DND-41 (cell line): ENCODE data around the gene SLC12A4.

Source experiments
- EZH2 ChIP-seq: IDR thresholded peaks from 3 replicates; pipeline ENCODE4 v1.6.1; 2012; ENCODE audit warnings: borderline replicate concordance, low read depth, mild to moderate bottlenecking, moderate library complexity, low read length, inconsistent platforms; ENCODE audit not compliant: severe bottlenecking
- TF ChIP-seq, protein P1 (sequence below): IDR thresholded peaks from 2 replicates; pipeline ENCODE4 v1.5.1; 2012; ENCODE audit warnings: borderline replicate concordance, low read length, moderate library complexity, mild to moderate bottlenecking; ENCODE audit not compliant: poor library complexity, severe bottlenecking; ENCODE audit errors: extremely low read depth

DNA sequence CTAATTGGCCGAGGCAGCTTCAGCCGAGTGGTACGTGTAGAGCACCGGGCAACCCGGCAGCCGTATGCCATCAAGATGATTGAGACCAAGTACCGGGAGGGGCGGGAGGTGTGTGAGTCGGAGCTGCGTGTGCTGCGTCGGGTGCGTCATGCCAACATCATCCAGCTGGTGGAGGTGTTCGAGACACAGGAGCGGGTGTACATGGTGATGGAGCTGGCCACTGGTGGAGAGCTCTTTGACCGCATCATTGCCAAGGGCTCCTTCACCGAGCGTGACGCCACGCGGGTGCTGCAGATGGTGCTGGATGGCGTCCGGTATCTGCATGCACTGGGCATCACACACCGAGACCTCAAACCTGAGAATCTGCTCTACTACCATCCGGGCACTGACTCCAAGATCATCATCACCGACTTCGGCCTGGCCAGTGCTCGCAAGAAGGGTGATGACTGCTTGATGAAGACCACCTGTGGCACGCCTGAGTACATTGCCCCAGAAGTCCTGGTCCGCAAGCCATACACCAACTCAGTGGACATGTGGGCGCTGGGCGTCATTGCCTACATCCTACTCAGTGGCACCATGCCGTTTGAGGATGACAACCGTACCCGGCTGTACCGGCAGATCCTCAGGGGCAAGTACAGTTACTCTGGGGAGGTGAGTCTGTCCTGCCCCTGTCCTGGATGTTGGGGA is 59.2 kb downstream of the SLC12A4 start:
- TF ChIP-seq, protein P1, sequence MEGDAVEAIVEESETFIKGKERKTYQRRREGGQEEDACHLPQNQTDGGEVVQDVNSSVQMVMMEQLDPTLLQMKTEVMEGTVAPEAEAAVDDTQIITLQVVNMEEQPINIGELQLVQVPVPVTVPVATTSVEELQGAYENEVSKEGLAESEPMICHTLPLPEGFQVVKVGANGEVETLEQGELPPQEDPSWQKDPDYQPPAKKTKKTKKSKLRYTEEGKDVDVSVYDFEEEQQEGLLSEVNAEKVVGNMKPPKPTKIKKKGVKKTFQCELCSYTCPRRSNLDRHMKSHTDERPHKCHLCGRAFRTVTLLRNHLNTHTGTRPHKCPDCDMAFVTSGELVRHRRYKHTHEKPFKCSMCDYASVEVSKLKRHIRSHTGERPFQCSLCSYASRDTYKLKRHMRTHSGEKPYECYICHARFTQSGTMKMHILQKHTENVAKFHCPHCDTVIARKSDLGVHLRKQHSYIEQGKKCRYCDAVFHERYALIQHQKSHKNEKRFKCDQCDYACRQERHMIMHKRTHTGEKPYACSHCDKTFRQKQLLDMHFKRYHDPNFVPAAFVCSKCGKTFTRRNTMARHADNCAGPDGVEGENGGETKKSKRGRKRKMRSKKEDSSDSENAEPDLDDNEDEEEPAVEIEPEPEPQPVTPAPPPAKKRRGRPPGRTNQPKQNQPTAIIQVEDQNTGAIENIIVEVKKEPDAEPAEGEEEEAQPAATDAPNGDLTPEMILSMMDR, result peak; percentile 4
- no peak for TF ChIP-seq EZH2
